GM19328 (cell line): ENCODE results near the gene ADD2.

Experiments
- ATAC-seq: cut with Tn5 transposase; IDR thresholded peaks from one replicate; pipeline ENCODE4 v1.9.1; 2021; ENCODE audit warnings: mild to moderate bottlenecking, moderate library complexity; ENCODE audit not compliant: unreplicated experiment

ADD2 gene

GRCh38 chr2:70789304-70790135, 21.5 kb upstream of the ADD2 start:
- no peak for ATAC-seq

- ATAC-seq: no peak
These were observed 17.3 kb upstream of the ADD2 start for GRCh38 chr2:70785137-70785911.

- ATAC-seq: no peak
These were observed 16.3 kb upstream of the ADD2 start for GRCh38 chr2:70784320-70784719.

GRCh38 chr2:70779911-70780545, 12.0 kb upstream of the ADD2 start:
- no peak for ATAC-seq

- ATAC-seq: no peak
These were observed 11.5 kb upstream of the ADD2 start for GRCh38 chr2:70779491-70779890.

GRCh38 chr2:70778676-70779075, 10.7 kb upstream of the ADD2 start:
- no peak for ATAC-seq

- no peak for ATAC-seq
These were observed 9.4 kb upstream of the ADD2 start for GRCh38 chr2:70777450-70777849.

- ATAC-seq: no peak
These were observed 8.3 kb upstream of the ADD2 start for GRCh38 chr2:70776266-70776665.

- no peak for ATAC-seq
These were observed 7.1 kb upstream of the ADD2 start for GRCh38 chr2:70775141-70775540.

- ATAC-seq: no peak
These were observed 4.6 kb upstream of the ADD2 start for GRCh38 chr2:70772486-70773155.

GRCh38 chr2:70771446-70771845, 3.4 kb upstream of the ADD2 start:
- no peak for ATAC-seq

- ATAC-seq: no peak
These were observed 1.4 kb upstream of the ADD2 start for GRCh38 chr2:70769450-70769849.

GRCh38 chr2:70768590-70769085, 638 bp upstream of the ADD2 start:
- no peak for ATAC-seq

- no peak for ATAC-seq
These were observed 811 bp downstream of the ADD2 start for GRCh38 chr2:70767079-70767698.

- ATAC-seq: no peak
These were observed 1.5 kb downstream of the ADD2 start for GRCh38 chr2:70766357-70767078.

GRCh38 chr2:70765507-70765906, 2.5 kb downstream of the ADD2 start:
- ATAC-seq: no peak

GRCh38 chr2:70759446-70759845, 8.6 kb downstream of the ADD2 start:
- ATAC-seq: no peak

GRCh38 chr2:70757966-70758365, 10.0 kb downstream of the ADD2 start:
- no peak for ATAC-seq

- ATAC-seq: no peak
These were observed 10.6 kb downstream of the ADD2 start for GRCh38 chr2:70757360-70757759.

- ATAC-seq: no peak
These were observed 11.9 kb downstream of the ADD2 start for GRCh38 chr2:70756128-70756527.
